Mucosa of rectum (tissue), 2 donors: ENCODE measurements around the gene WIPF2.
"Not testable (repeated sequence)": the region's sequence is repeated elsewhere in the genome, so short reads cannot be mapped to it uniquely, and the experiment has no call there.

Experiments
- H3K27ac ChIP-seq, 2 donors: one replicate each; pipeline ENCODE4 v1.7.0; 2013; ENCODE audit warnings: inconsistent platforms in 2 of 2, low read depth in 2 of 2, low read length in 2 of 2
- H3K27me3 ChIP-seq, 2 donors: one replicate each; pipeline ENCODE4 v1.7.0; 2013; ENCODE audit warnings: low read length in 2 of 2; ENCODE audit not compliant: control insufficient read depth in 2 of 2, insufficient read depth in 2 of 2
- H3K36me3 ChIP-seq, 2 donors: one replicate each; pipeline ENCODE4 v1.7.0; 2013; ENCODE audit warnings: low read length in 2 of 2; ENCODE audit not compliant: control insufficient read depth in 2 of 2, insufficient read depth in 2 of 2
- H3K4me1 ChIP-seq, 2 donors: one replicate each; pipeline ENCODE4 v1.7.0; 2013; ENCODE audit warnings: low read length in 2 of 2, mild to moderate bottlenecking in 1 of 2; ENCODE audit not compliant: control insufficient read depth in 2 of 2, insufficient read depth in 2 of 2
- H3K4me3 ChIP-seq, 2 donors: one replicate each; pipeline ENCODE4 v1.7.0; 2013; ENCODE audit warnings: low read length in 2 of 2
- H3K9ac ChIP-seq, 2 donors: one replicate each; pipeline ENCODE4 v1.7.0; 2013; ENCODE audit warnings: low read length in 2 of 2, low read depth in 1 of 2, mild to moderate bottlenecking in 1 of 2
- H3K9me3 ChIP-seq, 2 donors: one replicate each; pipeline ENCODE4 v1.7.0; 2013; ENCODE audit warnings: low read length in 2 of 2; ENCODE audit not compliant: control insufficient read depth in 2 of 2
- donor health status: healthy.
- donor health status: Normal muscosa, but diverticular disease.

The WIPF2 gene

GRCh38 chr17:40218006-40218739, 931 bp upstream of the WIPF2 start:
- H3K4me1 ChIP-seq: peaks cover 4% of the 10 kb centered on the region in 2 donors
- no peak overlapping the region for H3K9ac ChIP-seq
- H3K27me3 ChIP-seq: no peaks in the 10 kb centered on the region
- peak overlapping the region; percentile 74 to 85 for H3K4me3 ChIP-seq
- no peaks in the 10 kb centered on the region for H3K36me3 ChIP-seq
- H3K9me3 ChIP-seq: no peaks in the 10 kb centered on the region
- H3K27ac ChIP-seq: peak overlapping the region in 1 of 2 donors; percentile 92

- Histone ChIP-seq H3K27ac (peak overlapping the region; percentile 92 to 93), H3K4me3 (peak overlapping the region; percentile 85 to 87), H3K4me1 (peaks cover 6 to 8% of the 10 kb centered on the region in 2 donors), H3K9me3 (no peaks in the 10 kb centered on the region), H3K27me3 (no peaks in the 10 kb centered on the region), H3K9ac (peak overlapping the region; percentile 56 to 73), H3K36me3 (peaks cover 3 to 4% of the 10 kb centered on the region in 2 donors)
These were observed 662 bp downstream of the WIPF2 start for GRCh38 chr17:40219594-40220338.

DNA sequence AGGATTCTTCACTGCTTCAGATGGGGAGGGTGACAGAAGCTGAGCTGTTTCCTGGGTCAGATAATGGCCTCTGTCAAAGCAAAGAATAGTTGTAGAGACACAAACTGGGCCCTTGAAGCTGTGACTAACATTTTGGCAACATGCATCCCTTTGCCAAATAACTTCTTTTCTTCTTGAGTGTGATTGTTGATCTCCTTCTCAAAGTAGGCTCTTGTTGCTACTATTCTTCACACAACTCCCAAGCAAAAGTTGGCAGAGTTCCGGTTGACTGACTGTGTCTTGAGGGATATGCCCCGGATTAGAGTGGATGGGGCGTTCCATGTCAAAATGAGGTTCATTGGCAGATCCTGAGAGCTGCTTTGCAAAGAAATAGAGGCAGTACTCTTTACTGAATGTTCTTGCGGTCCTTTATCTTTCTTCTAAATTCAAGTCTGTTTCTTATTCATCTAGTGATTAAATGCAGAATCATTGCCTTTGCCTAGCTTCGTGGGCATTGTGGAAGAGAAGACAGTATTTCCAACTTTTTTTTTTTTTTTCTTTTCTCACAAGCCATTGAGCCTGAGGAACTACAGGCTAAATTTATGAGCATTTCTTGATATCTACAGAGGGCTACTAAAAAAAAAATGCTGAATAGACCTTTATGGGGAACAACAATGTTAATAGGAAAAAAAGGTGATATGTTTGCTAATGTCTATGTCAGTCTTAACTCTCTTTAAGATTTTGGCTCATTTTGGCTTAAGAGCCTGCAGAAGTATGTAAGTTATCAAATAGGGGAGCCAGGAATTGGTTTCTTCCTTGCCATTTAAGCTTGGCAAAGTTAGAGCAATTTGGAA, 5.8 kb downstream of the WIPF2 start:
- H3K4me3 ChIP-seq: no peak overlapping the region

GRCh38 chr17:40229146-40229545, 10.0 kb downstream of the WIPF2 start:
- H3K9me3 ChIP-seq, H3K9ac ChIP-seq, H3K4me1 ChIP-seq, H3K4me3 ChIP-seq, H3K27me3 ChIP-seq, H3K27ac ChIP-seq: not testable (repeated sequence)
- peaks cover 7 to 19% of the 10 kb centered on the region in 2 donors for H3K36me3 ChIP-seq

More for the DNA sequence above, 5.8 kb downstream of the WIPF2 start:
- Histone ChIP-seq H3K9ac (no peak overlapping the region), H3K27ac (no peak overlapping the region), H3K36me3 (peaks cover 5 to 11% of the 10 kb centered on the region in 2 donors), H3K9me3 (no peaks in the 10 kb centered on the region), H3K27me3 (no peaks in the 10 kb centered on the region), H3K4me1 (peaks cover 6 to 9% of the 10 kb centered on the region in 2 donors)

DNA sequence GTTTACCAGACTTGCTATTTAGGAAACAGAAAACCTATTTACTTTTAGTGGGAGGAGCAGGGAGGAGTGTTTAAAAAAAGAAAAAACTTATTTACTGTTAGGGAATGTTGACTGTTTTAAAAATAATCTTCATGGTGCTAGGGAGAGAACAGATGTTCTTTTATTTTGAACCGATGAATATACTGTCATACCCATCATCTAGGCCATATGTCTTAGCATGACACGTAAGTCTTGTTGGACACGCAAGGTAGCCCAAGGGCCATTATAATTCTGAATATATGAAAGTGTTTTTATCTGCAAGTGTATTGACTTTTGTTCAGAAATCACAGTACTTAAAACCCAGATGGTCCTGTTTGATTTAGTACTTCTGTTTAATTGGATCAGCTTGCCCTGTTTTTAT, 11.6 kb downstream of the WIPF2 start:
- H3K4me1 ChIP-seq: peaks cover 0 to 2% of the 10 kb centered on the region in 2 donors
- no peak overlapping the region for H3K4me3 ChIP-seq
- H3K9ac ChIP-seq: no peak overlapping the region
- no peaks in the 10 kb centered on the region for H3K9me3 ChIP-seq
- H3K27me3 ChIP-seq: no peaks in the 10 kb centered on the region
- no peak overlapping the region for H3K27ac ChIP-seq
- peaks cover 7 to 17% of the 10 kb centered on the region in 2 donors for H3K36me3 ChIP-seq

DNA sequence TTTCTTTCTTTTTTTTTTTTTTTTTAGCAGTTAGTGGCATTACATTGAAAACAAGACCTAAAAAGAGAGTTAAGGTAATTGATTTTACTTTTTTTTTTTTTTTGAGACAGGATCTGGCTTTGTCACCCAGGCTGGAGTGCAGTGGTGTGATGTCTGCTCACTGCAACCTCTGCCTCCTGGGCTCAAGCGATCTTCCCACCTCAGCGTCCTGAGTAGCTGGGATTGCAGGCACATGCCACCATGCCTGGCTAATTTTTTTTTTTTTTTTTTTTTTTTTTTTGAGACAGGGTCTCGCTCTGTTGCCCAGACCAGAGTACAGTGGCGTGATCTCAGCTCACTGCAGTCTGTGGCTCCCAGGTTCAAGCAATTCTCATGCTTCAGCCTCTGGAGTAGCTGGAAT, 12.8 kb downstream of the WIPF2 start:
- H3K4me3 ChIP-seq, H3K27me3 ChIP-seq, H3K9ac ChIP-seq, H3K27ac ChIP-seq, H3K4me1 ChIP-seq, H3K9me3 ChIP-seq: not testable (repeated sequence)
- peaks cover 7 to 16% of the 10 kb centered on the region in 2 donors for H3K36me3 ChIP-seq

DNA sequence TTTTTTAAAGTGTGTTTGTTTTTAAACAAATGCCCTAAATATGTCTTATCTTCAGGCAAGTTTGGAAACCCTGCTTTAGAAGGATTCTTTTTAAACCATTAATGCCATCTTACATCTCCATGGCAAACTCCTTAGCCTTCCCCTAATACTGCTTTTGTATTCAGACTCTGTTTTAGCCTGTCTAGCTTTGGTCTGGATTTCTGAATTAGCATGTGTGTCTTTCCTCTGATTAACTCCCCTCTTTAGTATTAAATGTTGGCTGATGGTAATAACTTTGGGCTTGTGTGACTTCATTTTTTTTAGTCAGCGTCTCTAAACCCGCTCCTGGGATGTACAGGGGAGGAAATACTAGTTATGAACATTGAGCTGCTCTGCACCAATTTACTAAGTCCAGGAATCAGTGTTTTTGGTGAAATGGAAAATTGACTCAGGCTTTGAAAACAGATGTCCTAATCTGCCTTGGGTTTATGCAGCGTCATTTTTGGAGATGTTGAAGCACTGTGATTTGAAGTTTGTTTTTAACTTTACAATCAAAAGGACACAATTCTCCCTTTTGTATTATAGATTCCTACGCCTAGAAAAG, 22.2 kb downstream of the WIPF2 start:
- Histone ChIP-seq H3K27me3 (no peaks in the 10 kb centered on the region), H3K9me3 (no peaks in the 10 kb centered on the region), H3K9ac (no peak overlapping the region), H3K27ac (no peak overlapping the region), H3K4me1 (no peaks in the 10 kb centered on the region), H3K4me3 (no peak overlapping the region), H3K36me3 (peaks cover 0 to 2% of the 10 kb centered on the region in 2 donors)

GRCh38 chr17:40242774-40243173, 23.7 kb downstream of the WIPF2 start:
- H3K4me1 ChIP-seq: no peaks in the 10 kb centered on the region
- H3K4me3 ChIP-seq: no peak overlapping the region
- H3K9ac ChIP-seq: no peak overlapping the region
- H3K9me3 ChIP-seq: no peaks in the 10 kb centered on the region
- H3K27me3 ChIP-seq: no peaks in the 10 kb centered on the region
- no peak overlapping the region for H3K27ac ChIP-seq
- peaks cover 0 to 2% of the 10 kb centered on the region in 2 donors for H3K36me3 ChIP-seq

DNA sequence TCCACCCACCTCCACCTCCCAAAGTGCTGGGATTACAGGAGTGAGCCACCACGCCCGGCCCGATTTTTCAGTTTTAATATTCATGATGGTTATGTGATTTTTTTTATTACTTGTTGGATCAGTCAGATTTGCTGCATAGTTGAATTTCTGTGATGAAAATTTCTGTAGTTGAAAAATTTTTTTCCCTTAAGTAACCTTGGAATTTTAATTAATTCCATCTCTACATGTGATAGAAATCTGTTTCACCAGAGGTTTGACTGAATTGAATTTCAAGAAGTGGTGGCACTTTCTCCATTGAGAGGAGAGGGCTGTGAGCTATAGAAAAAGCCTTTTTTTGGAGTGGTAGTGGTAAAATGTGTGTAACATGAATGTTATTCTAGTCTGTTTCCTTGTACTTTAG, 24.7 kb downstream of the WIPF2 start:
- Histone ChIP-seq H3K27me3 (no peaks in the 10 kb centered on the region), H3K9me3 (no peaks in the 10 kb centered on the region), H3K27ac (no peak overlapping the region), H3K4me1 (no peaks in the 10 kb centered on the region), H3K36me3 (peaks cover 0 to 2% of the 10 kb centered on the region in 2 donors), H3K9ac (no peak overlapping the region), H3K4me3 (no peak overlapping the region)
